HEK293 (cell line): ENCODE measurements around the gene ZNF792.

ENCODE experiments used
- IKZF3 ChIP-seq: fragments of 450-650 bp; IDR thresholded peaks from 2 replicates; pipeline ENCODE4 v1.5.0; 2018; ENCODE audit warnings: missing biosample characterization, mild to moderate bottlenecking, missing genetic modification characterization, moderate library complexity
- KLF17 ChIP-seq: fragments of 450-650 bp; formaldehyde crosslinking; IDR thresholded peaks from 2 replicates; pipeline ENCODE4 v1.5.1; 2016; ENCODE audit warnings: missing biosample characterization, missing genetic modification characterization
- SP2 ChIP-seq: fragments of 450-650 bp; formaldehyde crosslinking; IDR thresholded peaks from 2 replicates; pipeline ENCODE4 v1.5.1; 2016; ENCODE audit warnings: missing biosample characterization, missing genetic modification characterization
- TSHZ1 ChIP-seq: fragments of 450-650 bp; formaldehyde crosslinking; IDR thresholded peaks from 2 replicates; pipeline ENCODE4 v1.5.1; 2016; ENCODE audit warnings: missing biosample characterization, missing genetic modification characterization, borderline replicate concordance
- ZBTB10 ChIP-seq: fragments of 450-650 bp; formaldehyde crosslinking; IDR thresholded peaks from 2 replicates; pipeline ENCODE4 v1.5.1; 2016; ENCODE audit warnings: missing biosample characterization, missing genetic modification characterization
- ZBTB17 ChIP-seq: fragments of 450-650 bp; formaldehyde crosslinking; IDR thresholded peaks from 2 replicates; pipeline ENCODE4 v1.5.1; 2016; ENCODE audit warnings: missing biosample characterization, missing genetic modification characterization
- ZFP37 ChIP-seq: fragments of 450-650 bp; formaldehyde crosslinking; IDR thresholded peaks from 2 replicates; pipeline ENCODE4 v1.5.1; 2016; ENCODE audit warnings: missing biosample characterization, missing genetic modification characterization
- ZNF10 ChIP-seq: fragments of 450-650 bp; formaldehyde crosslinking; IDR thresholded peaks from 2 replicates; pipeline ENCODE4 v1.5.1; 2017; ENCODE audit warnings: missing biosample characterization, missing genetic modification characterization
- ZNF121 ChIP-seq: fragments of 450-650 bp; formaldehyde crosslinking; IDR thresholded peaks from 2 replicates; pipeline ENCODE4 v1.5.1; 2016; ENCODE audit warnings: missing biosample characterization, missing genetic modification characterization
- ZNF138 ChIP-seq: fragments of 450-650 bp; formaldehyde crosslinking; IDR thresholded peaks from 2 replicates; pipeline ENCODE4 v1.5.1; 2016; ENCODE audit warnings: missing biosample characterization, missing genetic modification characterization, borderline replicate concordance
- ZNF146 ChIP-seq: fragments of 450-650 bp; formaldehyde crosslinking; IDR thresholded peaks from 2 replicates; pipeline ENCODE4 v1.5.1; 2016; ENCODE audit warnings: missing biosample characterization, missing genetic modification characterization
- ZNF169 ChIP-seq: fragments of 450-650 bp; formaldehyde crosslinking; IDR thresholded peaks from 2 replicates; pipeline ENCODE4 v1.5.1; 2016; ENCODE audit warnings: missing biosample characterization, missing genetic modification characterization
- ZNF23 ChIP-seq: fragments of 450-650 bp; formaldehyde crosslinking; IDR thresholded peaks from 2 replicates; pipeline ENCODE4 v1.5.1; 2016; ENCODE audit warnings: missing biosample characterization, missing genetic modification characterization, borderline replicate concordance
- ZNF266 ChIP-seq: fragments of 450-650 bp; formaldehyde crosslinking; IDR thresholded peaks from 2 replicates; pipeline ENCODE4 v1.5.1; 2016; ENCODE audit warnings: missing biosample characterization, missing genetic modification characterization, low read depth
- ZNF311 ChIP-seq: fragments of 450-650 bp; formaldehyde crosslinking; IDR thresholded peaks from 2 replicates; pipeline ENCODE4 v1.5.1; 2017; ENCODE audit warnings: missing biosample characterization, missing genetic modification characterization, borderline replicate concordance
- ZNF394 ChIP-seq: fragments of 450-650 bp; formaldehyde crosslinking; IDR thresholded peaks from 2 replicates; pipeline ENCODE4 v1.5.1; 2016; ENCODE audit warnings: missing biosample characterization, missing genetic modification characterization, mild to moderate bottlenecking, moderate library complexity, borderline replicate concordance
- ZNF449 ChIP-seq: fragments of 450-650 bp; formaldehyde crosslinking; IDR thresholded peaks from 2 replicates; pipeline ENCODE4 v1.5.1; 2017; ENCODE audit warnings: missing biosample characterization, mild to moderate bottlenecking, missing genetic modification characterization, moderate library complexity
- ZNF473 ChIP-seq: fragments of 450-650 bp; formaldehyde crosslinking; IDR thresholded peaks from 2 replicates; pipeline ENCODE4 v1.5.1; 2017; ENCODE audit warnings: missing biosample characterization, missing genetic modification characterization
- ZNF501 ChIP-seq: fragments of 450-650 bp; formaldehyde crosslinking; IDR thresholded peaks from 2 replicates; pipeline ENCODE4 v1.5.1; 2016; ENCODE audit warnings: missing biosample characterization, missing genetic modification characterization
- ZNF610 ChIP-seq: fragments of 450-650 bp; formaldehyde crosslinking; IDR thresholded peaks from 2 replicates; pipeline ENCODE4 v1.5.1; 2016; ENCODE audit warnings: missing biosample characterization, missing genetic modification characterization, borderline replicate concordance
- ZNF626 ChIP-seq: fragments of 450-650 bp; sonication (Bioruptor Pico); formaldehyde crosslinking; IDR thresholded peaks from 2 replicates; pipeline ENCODE4 v1.5.1; 2018; ENCODE audit warnings: missing biosample characterization, missing genetic modification characterization, inconsistent platforms
- ZNF76 ChIP-seq: fragments of 450-650 bp; formaldehyde crosslinking; IDR thresholded peaks from 2 replicates; pipeline ENCODE4; 2016; ENCODE audit warnings: low read depth, missing biosample characterization, missing genetic modification characterization, borderline replicate concordance
- ZNF776 ChIP-seq: fragments of 450-650 bp; formaldehyde crosslinking; IDR thresholded peaks from 2 replicates; pipeline ENCODE4 v1.5.0; 2017; ENCODE audit warnings: missing biosample characterization, missing genetic modification characterization, borderline replicate concordance
- ZNF785 ChIP-seq: fragments of 450-650 bp; formaldehyde crosslinking; IDR thresholded peaks from 2 replicates; pipeline ENCODE4 v1.5.1; 2016; ENCODE audit warnings: missing biosample characterization, missing genetic modification characterization
- ZSCAN16 ChIP-seq: fragments of 450-650 bp; formaldehyde crosslinking; IDR thresholded peaks from 2 replicates; pipeline ENCODE4 v1.5.1; 2016; ENCODE audit warnings: missing biosample characterization, missing genetic modification characterization
- ZSCAN4 ChIP-seq: fragments of 450-650 bp; formaldehyde crosslinking; IDR thresholded peaks from 2 replicates; pipeline ENCODE4 v1.5.1; 2017; ENCODE audit warnings: missing biosample characterization, missing genetic modification characterization

ZNF792 gene

GRCh38 chr19:34962687-34963572 lies 1.1 kb downstream of the ZNF792 start (continued):
- TF ChIP-seq ZBTB17: peak; percentile 27; the same call in 1 of the 2 replicates
- TF ChIP-seq SP2 (tag by site-specific recombination): no peak
- no peak for TF ChIP-seq ZSCAN4 (tag by site-specific recombination)
- TF ChIP-seq ZNF449 (tag by site-specific recombination): no peak
- no peak for TF ChIP-seq ZNF626
- TF ChIP-seq ZBTB10 (tag by site-specific recombination): no peak
- 0 out of 2 replicates have a peak, but pooled peaks have one; percentile 18 for TF ChIP-seq KLF17
- TF ChIP-seq TSHZ1 (tag by site-specific recombination): no peak; the same call in 1 of the 2 replicates
- TF ChIP-seq ZNF169 (tag by site-specific recombination): no peak
- no peak for TF ChIP-seq ZNF138 (tag by site-specific recombination)
- TF ChIP-seq ZNF501 (tag by site-specific recombination): no peak
- TF ChIP-seq ZNF473 (tag by site-specific recombination): 0 out of 2 replicates have a peak, but pooled peaks have one; percentile 49
- TF ChIP-seq ZNF610: no peak
- no peak for TF ChIP-seq ZSCAN16 (tag by site-specific recombination)
- TF ChIP-seq ZNF776 (tag by site-specific recombination): no peak
- no peak for TF ChIP-seq ZNF121 (tag by site-specific recombination)
- TF ChIP-seq ZNF10 (tag by site-specific recombination): no peak
- TF ChIP-seq ZNF266 (tag by site-specific recombination): no peak
- peak; percentile 48; the same call in 1 of the 2 replicates for TF ChIP-seq ZNF394
- TF ChIP-seq ZNF23 (tag by site-specific recombination): no peak
- no peak for TF ChIP-seq ZNF76 (tag by site-specific recombination)
- 0 out of 2 replicates have a peak, but pooled peaks have one; percentile 8 for TF ChIP-seq IKZF3
- TF ChIP-seq ZNF785 (tag by site-specific recombination): no peak
- no peak for TF ChIP-seq ZFP37 (tag by site-specific recombination)
- TF ChIP-seq ZNF311 (tag by site-specific recombination): no peak
- no peak for TF ChIP-seq ZNF146 (tag by site-specific recombination)
